A673 (cell line): ENCODE measurements around the gene LITAF. TPM values are rescaled to one million over a fixed set of nuclear protein-coding genes. Genes with fewer than 3 reads are reported as not detected.

ENCODE experiments used
- BruUV-seq: library from RNA; stranded (reverse); fragments of 400-500 nt; replicated peaks from 2 replicates; lab custom pipeline; 2021; lab: Mats Ljungman, UMichigan
- CTCF ChIA-PET: fragments of 300-600 bp; sonication (Branson Sonifier 250); formaldehyde crosslinking; loops from one replicate; lab custom pipeline; 2022; ENCODE audit warnings: antibody characterized with exemption; lab: Charles Lee
- POLR2A ChIA-PET: fragments of 300-600 bp; sonication (Branson Sonifier 250); formaldehyde crosslinking; loops from one replicate; lab custom pipeline; 2022; ENCODE audit warnings: antibody characterized with exemption; ENCODE audit not compliant: low non-redundant PET; lab: Charles Lee
- DNase-seq: peaks from one replicate; pipeline ENCODE4 v3.0.0-alpha.2; 2015; ENCODE audit warnings: low spot score
- H3K27ac ChIP-seq: fragments of 200-600 bp; sonication (generic); 2 replicates; pipeline ENCODE4 v1.5.1; 2016; ENCODE audit warnings: mixed run types, low read depth, mild to moderate bottlenecking, mixed read lengths, antibody characterized with exemption, low read length; ENCODE audit not compliant: poor library complexity, severe bottlenecking
- H3K27me3 ChIP-seq: fragments of 200-600 bp; sonication (generic); replicated peaks from 2 replicates; pipeline ENCODE4 v1.6.1; 2017; ENCODE audit warnings: mixed run types, low read depth, mild to moderate bottlenecking, mixed read lengths, antibody characterized with exemption, low read length; ENCODE audit not compliant: insufficient read depth, poor library complexity
- H3K36me3 ChIP-seq: fragments of 200-600 bp; sonication (generic); 2 replicates; pipeline ENCODE4 v1.6.1; 2016; ENCODE audit warnings: mixed run types, mild to moderate bottlenecking, mixed read lengths, antibody characterized with exemption, low read length; ENCODE audit not compliant: insufficient read depth, poor library complexity, severe bottlenecking
- H3K4me1 ChIP-seq: fragments of 200-600 bp; sonication (generic); 2 replicates; pipeline ENCODE4 v1.6.1; 2017; ENCODE audit warnings: mixed run types, mild to moderate bottlenecking, mixed read lengths, antibody characterized with exemption, low read length; ENCODE audit not compliant: insufficient read depth, poor library complexity, severe bottlenecking
- H3K4me3 ChIP-seq: fragments of 200-600 bp; sonication (generic); 2 replicates; pipeline ENCODE4 v1.5.1; 2016; ENCODE audit warnings: low read depth, mixed run types, mild to moderate bottlenecking, mixed read lengths, low read length; ENCODE audit not compliant: poor library complexity, severe bottlenecking
- H3K9me3 ChIP-seq: fragments of 200-600 bp; sonication (generic); 2 replicates; pipeline ENCODE4 v1.6.1; 2016; ENCODE audit warnings: mixed run types, low read depth, mild to moderate bottlenecking, mixed read lengths, antibody characterized with exemption, low read length; ENCODE audit not compliant: poor library complexity, severe bottlenecking
- CTCF ChIP-seq: fragments of 300-800, 200-600 bp; sonication (generic); conservative IDR thresholded peaks from 2 replicates; pipeline ENCODE4 v1.5.1; 2017; ENCODE audit warnings: low read depth, mild to moderate bottlenecking, antibody characterized with exemption, low read length, moderate library complexity, mixed read lengths
- EZH2 ChIP-seq: fragments of 200-600 bp; sonication (generic); IDR thresholded peaks from 2 replicates; pipeline ENCODE4 v1.6.1; 2017; ENCODE audit warnings: borderline replicate concordance, low read depth, mild to moderate bottlenecking, mixed read lengths, antibody characterized with exemption, low read length; ENCODE audit not compliant: poor library complexity, severe bottlenecking
- intact Hi-C: fragments of 100-400 bp; cut with micrococcal nuclease; formaldehyde crosslinking; loops from one replicate; pipeline ENCODE4 v1.10.0; 2022; ENCODE audit not compliant: unreplicated experiment
- total RNA-seq: library from RNA; stranded (reverse); gene quantifications from 2 replicates; pipeline ENCODE4 v1.2.3, GENCODE V29; 2021

Gene LITAF
- total RNA-seq, 1 experiment from 2014 or later, result 6.9 TPM

GRCh38 chr16:11610580-11610979, 23.9 kb upstream of the LITAF start:
- CTCF ChIA-PET, result no interaction called here
- Histone ChIP-seq H3K36me3 (no peaks in the 10 kb centered on the region), H3K4me1 (no peaks in the 10 kb centered on the region), H3K27me3 (no peaks in the 10 kb centered on the region), H3K27ac (no peak overlapping the region), H3K4me3 (no peak overlapping the region), H3K9me3 (no peaks in the 10 kb centered on the region)
- POLR2A ChIA-PET, result no interaction called here
- no peak for TF ChIP-seq CTCF
- TF ChIP-seq EZH2, result no peak
- no TSS peak for BruUV-seq
- no peak for DNase-seq
- intact Hi-C loops, result no loop called here

- Histone ChIP-seq H3K27ac (no peak overlapping the region), H3K36me3 (no peaks in the 10 kb centered on the region), H3K27me3 (no peaks in the 10 kb centered on the region), H3K4me3 (no peak overlapping the region), H3K9me3 (no peaks in the 10 kb centered on the region), H3K4me1 (no peaks in the 10 kb centered on the region)
- intact Hi-C loops, result no loop called here
- DNase-seq, result no peak
- CTCF ChIA-PET, result no interaction called here
- POLR2A ChIA-PET, result no interaction called here
- no peak for TF ChIP-seq EZH2
- no peak for TF ChIP-seq CTCF
- BruUV-seq, result no TSS peak
Measured at GRCh38 chr16:11610121-11610505, 23.4 kb upstream of the LITAF start.

GRCh38 chr16:11609474-11610120, 22.9 kb upstream of the LITAF start:
- H3K27me3 ChIP-seq, result no peaks in the 10 kb centered on the region
- TF ChIP-seq CTCF, result no peak
- no peak for TF ChIP-seq EZH2
- DNase-seq, result no peak
- no peaks in the 10 kb centered on the region for H3K9me3 ChIP-seq
- ChIA-PET POLR2A (no interaction called here), CTCF (no interaction called here)
- no peak overlapping the region for H3K4me3 ChIP-seq
- no TSS peak for BruUV-seq
- H3K36me3 ChIP-seq, result no peaks in the 10 kb centered on the region
- no peak overlapping the region for H3K27ac ChIP-seq
- no peaks in the 10 kb centered on the region for H3K4me1 ChIP-seq
- intact Hi-C loops, result no loop called here
